HK-2 (cell line): ENCODE data around the gene UBE2D2.

ENCODE experiments used
- DNase-seq: peaks from one replicate; pipeline ENCODE4 v3.0.0-alpha.2; 2018; ENCODE audit not compliant: unreplicated experiment

UBE2D2 gene

DNA sequence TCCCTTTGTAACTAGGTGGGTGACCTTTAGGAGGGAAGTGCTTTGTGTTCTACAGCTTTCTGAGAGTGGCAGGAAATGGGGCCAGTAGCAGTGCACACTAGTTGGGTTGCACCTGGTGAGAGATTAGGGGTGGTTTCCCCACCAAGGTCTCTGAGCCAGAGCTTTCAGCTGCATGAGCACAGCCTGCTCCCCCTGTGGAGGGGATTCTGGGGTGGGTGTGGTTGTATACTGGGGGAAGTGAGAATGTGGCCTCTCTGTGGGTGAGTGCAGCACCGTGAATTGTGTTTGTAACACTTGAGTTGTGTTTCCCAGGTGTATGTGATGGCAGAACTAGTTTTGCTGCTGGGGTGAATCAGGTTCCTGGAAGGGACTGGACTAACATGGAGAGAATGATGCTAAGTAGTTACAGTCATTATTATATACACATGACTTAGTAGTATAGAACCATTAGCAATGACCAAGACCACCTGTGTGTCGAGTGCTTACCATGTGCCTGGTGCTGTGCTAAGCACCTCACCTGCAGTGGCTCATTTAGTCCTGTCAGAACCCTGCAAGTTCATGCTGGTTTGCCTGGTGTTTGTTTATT is 75.2 kb downstream of the UBE2D2 start:
- no peak for DNase-seq

DNA sequence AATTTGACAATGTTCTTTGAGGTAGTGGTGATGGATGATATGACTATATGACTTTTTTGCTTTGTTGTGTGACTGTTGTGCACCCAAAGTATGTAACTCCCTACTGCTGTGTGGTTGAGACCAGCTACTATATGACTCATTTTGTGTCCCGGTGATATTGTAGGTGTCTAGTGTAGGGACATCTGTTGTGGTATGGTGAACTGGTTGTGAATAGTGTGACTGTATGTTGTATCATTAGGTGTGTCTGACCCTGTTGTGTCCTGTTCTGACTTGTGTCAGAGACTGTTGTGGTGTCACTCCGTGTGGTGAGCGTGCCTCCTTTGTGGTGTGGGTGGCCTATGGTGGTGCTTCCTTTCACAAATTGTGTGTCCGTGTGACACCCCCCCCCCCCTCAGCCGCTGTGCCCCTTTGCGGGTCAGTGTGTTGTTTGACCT is 75.9 kb downstream of the UBE2D2 start:
- DNase-seq = no peak

DNA sequence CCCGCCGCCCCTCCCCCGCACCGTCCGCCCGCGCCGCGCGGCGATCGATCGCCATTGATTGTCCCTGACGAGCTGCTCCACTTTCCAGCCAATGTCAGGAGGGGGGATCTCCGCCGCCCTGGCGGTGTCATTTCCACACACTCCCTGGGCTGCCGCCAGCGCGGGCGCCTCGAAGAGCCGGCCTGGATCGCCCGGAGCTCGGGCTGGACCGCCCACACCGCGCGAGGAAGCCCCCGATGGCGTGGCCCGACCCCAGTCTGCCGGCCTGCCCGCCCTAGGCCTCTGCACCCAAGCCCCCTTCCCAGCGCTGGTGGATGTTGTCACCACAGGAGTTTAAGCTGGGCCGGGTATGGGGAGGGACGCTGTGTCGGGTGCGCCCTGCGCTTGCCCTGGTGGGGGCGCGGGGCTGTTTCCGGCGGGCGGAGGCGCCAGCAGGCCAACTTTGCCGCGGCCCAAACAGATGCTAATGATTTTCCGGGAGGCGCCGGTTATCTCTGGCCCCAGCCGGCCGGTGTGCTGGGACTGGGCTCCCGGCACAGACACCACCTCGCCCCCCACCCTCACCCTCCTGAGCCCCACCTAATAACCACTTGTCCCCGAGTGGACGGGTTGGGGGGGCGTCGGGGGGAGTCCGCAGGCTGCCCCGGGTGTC is 76.4 kb downstream of the UBE2D2 start:
- peak; percentile 72 for DNase-seq

DNA sequence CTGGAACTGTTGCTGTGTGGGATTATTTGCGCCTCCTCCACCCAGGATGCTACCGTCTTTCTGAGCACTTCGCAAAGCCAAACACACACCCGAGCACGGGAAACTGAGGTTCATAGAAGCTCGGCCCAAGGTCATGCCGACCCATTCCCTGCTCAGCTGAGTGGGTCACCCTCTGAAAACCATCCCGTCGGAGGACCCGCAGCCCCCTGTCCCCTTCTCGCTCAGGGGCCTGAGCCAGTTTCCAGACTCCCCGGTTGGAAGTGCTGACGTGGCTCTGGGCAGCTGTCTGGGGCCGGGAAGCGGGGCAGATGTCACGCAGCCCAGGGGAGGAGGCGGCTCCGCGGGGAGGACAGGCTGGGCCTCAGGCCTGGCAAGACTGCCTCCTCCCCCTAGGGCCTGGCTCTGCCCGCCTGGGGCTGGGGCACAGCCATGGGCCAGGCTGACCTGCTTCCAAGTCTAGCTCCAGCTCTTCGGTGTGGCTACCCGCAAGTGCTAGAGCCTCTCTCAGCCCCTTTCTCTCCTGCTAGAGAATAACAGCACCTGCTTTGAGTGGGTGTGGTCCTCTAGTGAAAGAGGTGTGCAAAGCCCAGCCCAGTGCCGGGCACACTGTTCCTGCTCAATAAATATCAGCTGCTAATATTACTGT is 77.1 kb downstream of the UBE2D2 start:
- peak; percentile 84 for DNase-seq

DNA sequence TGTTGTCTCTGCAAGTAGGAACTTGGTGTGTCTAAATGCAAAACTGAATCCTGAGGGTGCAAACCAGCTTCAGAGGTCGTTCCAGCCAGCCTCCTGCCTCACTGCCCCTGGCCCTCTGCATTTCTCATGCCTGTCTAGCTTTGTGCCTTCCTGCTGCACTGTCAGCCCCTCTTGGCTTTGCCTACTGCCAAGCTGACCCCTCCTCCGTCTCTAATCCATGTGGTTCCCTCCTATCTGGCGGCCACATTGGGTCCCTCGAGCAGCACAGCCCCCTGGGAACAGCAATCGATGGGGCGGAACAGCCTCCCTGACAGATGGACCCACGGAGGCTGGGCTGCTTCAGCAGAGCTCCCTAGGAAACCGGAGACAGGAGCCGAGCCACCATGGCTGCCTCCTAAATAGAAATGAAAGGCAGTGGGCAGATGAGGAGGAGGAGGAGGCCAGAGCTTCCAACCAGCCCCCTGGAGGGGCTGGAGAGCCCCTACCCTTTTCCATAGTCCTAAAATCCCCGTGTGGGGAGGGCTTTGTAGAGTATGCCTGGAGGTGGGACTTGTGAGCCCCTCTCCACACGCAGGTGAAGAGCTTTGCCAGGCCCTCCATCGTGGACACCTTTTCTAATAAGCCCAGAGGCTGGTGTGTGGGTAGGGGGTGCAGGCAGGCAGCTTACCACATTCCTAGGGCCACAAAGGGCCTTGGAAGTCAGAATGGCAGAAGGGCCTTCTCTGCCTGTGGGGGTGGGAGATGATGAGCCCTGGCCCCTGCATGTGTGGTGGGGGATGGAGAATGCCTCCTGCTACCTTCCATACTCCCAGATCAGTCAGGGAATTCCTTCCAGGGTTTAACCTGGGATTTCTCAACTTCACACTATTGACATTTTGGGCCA is 77.8 kb downstream of the UBE2D2 start:
- no peak for DNase-seq

DNA sequence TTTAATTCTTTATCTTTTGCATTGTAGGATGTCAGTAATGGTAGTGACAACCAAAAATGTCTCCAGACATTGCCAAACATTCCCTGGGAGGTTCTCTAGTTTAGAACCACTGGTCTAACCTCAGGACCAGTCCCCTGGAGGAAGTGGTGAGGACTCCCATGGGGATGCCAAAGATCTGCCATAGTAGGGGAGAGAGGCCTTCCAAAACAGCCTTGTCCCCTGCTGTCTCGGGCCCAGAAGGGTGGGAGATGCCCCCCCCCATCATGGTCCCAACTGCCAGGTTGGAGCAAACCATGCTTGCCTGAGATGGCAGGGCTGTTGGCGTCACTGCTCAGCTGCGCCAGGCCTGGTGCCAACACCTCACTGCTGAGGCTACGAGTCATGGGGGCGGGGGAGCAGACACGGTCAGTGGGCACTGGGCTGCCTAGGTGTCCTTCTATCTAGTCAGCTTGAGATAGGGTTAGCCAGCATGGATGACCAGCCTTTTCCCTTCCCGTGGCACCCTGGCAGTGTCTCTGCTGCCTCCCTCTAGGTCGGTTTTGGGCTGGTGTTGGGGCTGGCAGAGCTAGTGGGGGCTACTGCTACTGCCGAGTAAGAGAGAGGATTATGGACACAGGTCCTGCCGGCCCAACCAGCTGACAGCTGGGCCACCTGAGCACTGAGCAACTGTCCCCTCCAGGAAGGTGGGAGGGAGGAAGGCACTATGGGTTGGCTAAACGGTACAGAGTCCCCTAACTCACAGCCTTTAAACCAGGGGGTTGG is 78.7 kb downstream of the UBE2D2 start:
- DNase-seq = peak; percentile 61

DNA sequence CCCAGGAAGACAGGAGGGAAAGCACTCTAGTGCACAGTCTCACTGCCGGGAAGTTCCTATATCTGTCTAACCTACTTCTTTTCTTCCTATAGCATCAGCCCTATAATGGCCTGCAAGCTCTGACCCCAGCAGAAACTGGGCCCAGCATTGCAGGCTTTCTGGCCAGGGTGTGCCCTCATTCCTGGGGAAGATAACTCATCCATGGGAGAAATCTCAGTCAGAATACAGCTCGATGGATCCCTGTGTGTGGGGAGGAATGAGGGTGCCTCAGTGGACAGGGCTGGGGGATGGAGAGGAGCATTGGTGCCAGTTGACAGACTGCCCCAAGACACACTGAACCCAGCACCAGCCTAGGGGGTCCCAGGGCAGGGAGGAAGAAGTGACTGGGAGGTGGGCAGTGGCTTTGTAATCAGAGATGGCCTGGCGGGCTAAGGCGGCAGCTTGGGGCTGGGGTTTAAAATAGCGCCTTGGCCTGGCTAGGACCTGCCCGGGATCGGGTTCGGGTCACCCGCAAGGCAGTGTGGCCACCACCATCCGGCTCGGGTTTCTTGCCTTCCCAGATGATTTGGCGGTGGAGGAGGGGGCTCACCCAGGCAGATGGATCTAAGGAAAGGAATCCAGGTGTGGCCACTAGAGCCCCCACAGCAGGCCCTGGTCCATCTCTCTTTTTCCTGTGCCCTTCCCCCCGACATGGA is 79.4 kb downstream of the UBE2D2 start:
- no peak for DNase-seq

DNA sequence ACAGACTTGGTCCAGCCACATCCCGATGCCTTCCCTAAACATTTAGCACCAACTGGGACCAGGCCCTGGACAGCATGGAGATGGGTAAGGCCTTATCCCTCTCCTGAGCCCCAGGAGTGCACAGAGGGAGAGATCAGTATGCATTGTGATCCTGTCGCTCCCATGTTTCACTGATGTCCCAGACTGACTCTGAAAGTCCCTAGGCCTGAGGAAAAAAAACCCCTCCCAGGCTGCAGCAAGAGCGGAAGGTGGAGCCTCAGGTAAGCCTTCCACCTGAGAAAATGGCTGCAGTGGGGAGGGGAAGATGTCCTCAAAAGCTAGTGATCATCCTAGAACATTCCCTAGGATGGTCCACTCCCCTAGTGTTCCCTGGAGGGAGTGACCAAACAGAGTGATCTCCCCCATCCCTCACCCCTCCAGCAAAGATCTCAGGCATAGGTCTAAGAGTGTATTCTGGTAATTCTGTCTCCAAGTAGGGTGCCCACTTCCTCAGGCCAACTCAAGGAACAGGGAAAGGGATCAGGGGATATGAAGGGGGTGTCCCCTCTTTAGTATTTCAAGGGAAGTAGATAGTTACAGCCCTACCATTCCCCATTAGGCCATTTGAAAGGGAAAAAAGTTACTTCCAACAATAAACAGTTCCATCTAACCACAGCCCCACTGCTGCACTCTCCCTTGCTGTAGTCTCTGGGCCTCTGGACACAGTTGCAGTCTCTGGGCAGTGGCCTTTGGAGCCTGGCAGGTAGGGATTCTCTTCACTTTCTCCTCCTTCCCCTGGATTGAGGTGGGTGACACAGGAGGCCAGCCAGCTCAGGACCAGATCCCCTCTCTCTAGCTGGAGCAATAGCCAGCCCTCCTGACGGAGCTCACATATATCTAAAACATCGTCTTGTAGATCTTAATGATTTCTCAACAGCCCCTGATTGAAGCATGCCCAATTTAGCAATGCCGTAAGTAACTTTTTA is 80.3 kb downstream of the UBE2D2 start:
- no peak for DNase-seq

DNA sequence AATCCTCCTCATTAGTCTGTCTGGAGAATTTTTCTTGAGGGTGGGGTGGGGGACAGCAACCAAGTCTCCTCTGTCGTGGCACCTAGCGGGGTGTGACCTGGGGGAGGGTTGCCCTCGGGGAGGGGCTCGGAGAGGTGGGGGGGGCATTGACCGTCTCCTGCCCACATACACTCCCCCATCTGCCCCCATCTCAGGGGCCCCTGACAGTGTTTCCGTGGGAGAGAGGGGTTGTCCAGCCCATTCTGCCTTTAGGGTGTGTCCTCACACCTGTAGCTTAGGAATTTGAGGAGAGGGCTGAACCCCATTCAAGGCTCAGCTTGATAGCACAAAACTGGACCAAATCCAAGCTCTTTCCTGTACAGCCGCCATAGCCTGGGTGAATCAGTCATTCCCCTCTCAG is 81.1 kb downstream of the UBE2D2 start:
- DNase-seq = no peak

DNA sequence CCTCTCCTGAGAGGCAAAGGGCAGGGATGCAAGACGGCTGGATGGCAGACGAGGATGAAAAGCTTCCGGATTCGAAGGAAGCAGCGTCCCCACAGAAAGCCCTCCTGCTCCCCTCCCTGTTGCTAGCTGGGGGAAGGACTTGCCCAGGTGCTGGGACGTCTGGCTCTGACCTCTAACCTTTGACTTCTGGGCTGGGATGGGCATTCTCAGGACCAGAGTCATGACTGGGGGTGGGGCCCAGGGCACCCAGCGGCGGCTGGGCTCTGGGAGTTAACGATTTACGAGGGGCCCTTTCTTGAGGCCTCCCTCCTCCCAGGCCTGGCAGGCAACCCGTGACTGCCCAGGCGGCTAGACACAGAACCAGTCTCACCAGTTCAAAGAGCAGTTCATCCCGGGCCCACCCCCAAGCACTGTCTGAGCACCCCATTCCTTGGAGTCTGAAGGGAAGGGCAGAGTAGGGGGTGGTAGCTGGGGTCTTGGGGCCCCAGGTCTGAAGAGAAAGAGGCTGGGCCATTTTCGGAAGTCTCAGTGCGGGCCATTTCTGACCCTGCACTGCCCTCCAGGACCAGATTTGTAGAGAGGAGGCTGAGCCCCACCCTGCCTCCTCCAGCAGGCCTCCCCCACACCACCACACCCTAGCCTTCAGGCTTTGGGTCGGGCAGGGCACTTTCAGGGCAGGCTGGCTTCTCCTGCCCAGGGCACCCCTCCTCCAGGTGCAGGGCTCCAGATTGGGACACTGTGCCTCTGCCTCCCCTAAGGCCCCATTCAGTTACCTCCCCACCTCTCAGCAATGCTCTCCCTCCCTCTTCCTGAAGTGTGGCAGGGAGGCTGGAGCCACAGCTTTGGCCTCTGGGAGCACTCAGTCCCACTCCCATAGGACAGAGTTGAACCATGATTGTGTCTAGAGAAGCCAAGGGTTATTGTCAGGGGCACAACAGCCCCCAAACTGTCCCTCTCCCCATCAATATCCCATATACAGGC is 82.0 kb downstream of the UBE2D2 start:
- DNase-seq = peak; percentile 66

DNA sequence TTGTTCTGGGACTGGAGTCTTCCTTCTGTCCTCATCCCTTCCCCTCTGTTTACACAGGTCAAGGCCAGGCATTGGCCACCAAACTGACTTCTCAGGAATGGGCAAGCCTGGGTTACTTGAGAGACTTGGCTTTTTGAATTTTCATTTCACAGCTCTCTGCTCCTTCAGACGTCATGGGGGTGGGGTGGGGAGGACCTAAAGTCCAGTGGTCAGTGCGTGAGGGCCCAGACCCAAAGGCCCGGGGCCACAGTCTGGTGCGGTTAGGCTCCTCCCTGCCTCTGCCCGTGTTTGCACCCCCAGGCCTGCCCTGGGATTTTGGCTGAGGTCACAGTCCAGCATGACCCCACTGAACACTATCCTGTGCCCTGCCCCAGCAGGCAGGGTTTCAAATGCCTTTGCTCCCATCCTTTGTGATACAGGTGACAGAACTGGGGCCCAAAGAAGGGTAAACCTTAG is 82.9 kb downstream of the UBE2D2 start:
- no peak for DNase-seq

DNA sequence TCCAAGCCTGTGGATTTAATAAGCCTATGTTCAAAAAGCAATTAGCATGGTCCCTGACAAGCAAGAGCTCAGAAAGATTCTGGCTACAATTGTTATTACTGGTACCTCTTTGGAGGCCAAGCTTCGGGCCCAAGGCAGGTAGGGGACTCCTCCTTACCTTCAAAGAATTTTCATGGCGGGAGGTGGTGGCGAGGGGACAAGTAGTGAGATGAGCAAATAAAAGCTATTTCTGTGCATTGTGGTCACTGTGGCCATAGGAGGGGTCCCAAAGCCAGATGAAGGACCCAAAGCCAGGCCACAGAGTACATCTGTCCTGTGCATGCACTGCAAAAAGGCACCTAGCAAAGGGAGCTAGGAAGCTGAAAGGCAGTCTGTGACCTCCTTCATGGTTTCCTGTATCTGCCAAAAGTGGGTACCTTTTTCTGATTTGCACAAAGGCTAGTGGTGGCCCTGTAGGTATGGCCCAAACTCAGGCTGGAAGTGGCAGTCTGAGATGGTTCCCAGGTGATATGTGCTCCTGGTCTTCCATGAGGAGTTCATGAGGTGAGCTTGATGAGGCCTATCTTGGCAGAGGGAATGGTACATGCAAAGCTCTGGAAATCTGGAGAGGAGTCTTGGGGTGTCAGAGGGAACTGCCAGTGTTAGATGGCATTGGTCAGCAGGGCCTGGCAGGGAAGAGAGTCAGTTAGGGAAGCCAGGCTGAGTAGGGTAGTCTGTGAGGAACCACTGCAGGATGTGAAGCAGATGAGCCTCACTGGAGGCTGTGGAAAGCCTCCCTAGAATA is 83.7 kb downstream of the UBE2D2 start:
- DNase-seq = no peak

DNA sequence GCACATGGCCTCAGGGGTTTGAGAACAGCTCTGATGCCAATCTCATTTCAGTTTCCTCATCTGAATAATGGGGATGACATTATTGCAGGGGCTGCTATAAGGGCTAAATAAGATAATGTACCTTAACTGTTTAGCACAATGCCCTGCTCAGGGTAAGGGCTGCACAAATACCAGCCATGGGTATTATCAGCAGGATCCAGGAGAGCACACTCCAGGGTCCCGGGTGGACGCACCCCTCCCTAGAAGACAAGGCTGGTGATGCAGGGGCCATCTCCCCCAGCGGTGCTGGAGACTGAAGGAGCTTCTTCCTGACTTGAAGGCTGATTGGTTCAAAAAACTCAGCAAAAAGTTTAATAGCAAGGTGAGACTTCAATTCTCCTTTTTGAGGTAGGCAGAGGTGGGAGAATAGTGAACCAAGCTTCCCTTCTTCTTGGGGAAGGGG is 84.3 kb downstream of the UBE2D2 start:
- no peak for DNase-seq

DNA sequence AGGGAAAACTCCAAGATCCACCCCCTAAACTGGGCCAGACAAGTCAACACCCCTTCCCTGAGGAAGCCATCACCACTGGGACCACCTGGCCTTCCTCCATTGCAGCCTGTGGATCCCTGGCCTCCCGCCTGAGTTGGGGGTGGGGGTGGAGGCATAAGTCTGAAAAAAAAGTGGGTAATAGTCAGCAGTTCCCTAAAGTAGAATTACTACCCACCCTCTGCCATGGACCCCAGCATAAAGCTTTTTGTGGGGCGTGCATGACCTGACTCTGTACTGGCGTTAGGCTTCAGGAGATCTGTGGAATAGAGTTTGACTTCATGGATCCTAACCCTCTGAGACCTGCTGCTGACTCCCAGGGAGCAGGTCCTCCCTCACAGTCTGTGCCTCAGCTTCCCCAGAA is 85.0 kb downstream of the UBE2D2 start:
- DNase-seq = no peak

DNA sequence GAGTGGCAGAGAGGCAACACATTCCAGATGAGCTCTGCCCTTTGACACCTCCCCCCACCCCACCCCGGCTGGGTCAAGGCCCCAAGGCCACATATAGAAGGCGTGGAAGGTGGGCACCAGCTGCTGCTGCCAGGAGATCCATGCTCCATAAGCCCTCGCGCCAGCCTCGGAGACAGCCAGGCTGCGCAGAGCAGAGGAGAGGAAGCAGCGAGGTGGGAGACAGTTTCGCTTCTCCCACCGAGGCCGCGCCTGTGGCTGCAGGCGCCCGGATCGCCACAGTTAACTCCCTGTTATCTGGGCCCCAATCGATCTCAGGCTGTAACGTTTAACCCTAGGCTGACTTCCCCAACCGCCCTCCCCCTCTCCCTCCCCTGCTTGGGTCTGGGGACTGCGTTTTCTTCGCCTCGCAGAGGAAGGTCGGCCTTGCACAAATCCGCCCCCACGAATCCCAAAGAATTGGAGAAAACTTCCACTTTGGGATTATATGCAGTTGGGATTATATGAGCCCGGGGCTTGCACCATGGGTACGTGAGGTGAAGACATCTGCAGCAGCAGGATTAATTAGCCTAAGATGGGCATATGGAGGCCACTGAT is 85.9 kb downstream of the UBE2D2 start:
- DNase-seq = no peak

DNA sequence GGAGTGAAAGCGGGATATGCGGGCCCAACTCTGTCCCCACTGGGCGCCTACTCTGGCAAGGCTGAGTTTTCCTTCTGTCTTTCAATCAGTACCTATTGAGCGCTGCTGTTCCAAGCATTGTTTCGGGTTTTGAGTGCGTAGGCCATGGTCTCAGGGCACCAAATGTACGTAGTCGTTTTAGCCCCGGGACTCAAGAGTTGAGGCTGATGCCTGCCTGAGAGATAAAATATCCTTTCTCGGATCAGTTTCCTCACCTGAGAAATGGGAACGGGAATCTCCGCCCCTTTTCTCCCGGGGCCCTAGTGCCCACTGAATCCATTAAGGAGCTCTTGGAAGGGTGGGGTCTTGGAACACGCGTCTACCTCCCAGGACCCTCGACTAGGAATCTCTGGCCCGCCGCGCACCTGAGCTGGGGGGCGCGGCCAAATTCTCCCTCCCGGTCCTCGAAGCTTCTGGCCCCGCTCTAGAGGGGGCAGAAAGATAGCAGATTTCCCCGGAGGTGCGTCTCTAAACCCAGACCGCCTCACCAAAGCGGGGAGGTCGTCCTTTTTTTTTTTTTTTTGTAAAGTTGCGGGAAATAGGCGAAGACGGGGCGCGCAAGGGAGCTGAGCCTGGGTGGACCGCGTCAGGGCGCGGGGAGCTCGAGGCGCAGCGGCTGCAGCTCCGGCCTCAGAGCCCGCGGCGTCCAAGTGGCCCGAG is 86.5 kb downstream of the UBE2D2 start:
- no peak for DNase-seq
